Stimulated activated CD4-positive, alpha-beta T cell treated with anti-CD3 and anti-CD28 coated beads, Interleukin-2, amount 100 ng/mL, for 24 hours (primary cell): Measurements from ENCODE around the gene CCDC6.
"Not testable (repeated sequence)": the region's sequence is repeated elsewhere in the genome, so short reads cannot be mapped to it uniquely, and the experiment has no call there.

ENCODE experiments used
- DNase-seq, 2 donors: peaks; one replicate each; pipeline ENCODE4 v3.0.0-alpha.2; 2020

CCDC6 gene

GRCh38 chr10:59905066-59905730 lies 1.2 kb downstream of the CCDC6 start:
- DNase-seq = peak; percentile 49 to 68

- DNase-seq = no peak
Observed at GRCh38 chr10:59904426-59905065, 1.8 kb downstream of the CCDC6 start.

GRCh38 chr10:59903871-59904270 lies 2.5 kb downstream of the CCDC6 start:
- no peak for DNase-seq

- DNase-seq = no peak
Observed at GRCh38 chr10:59902016-59902415, 4.3 kb downstream of the CCDC6 start.

- no peak for DNase-seq
Observed at GRCh38 chr10:59901470-59901869, 4.9 kb downstream of the CCDC6 start.

- DNase-seq = no peak
Observed at GRCh38 chr10:59900048-59900727, 6.2 kb downstream of the CCDC6 start.

- DNase-seq = no peak
Observed at GRCh38 chr10:59898125-59898835, 8.1 kb downstream of the CCDC6 start.

GRCh38 chr10:59896191-59896590 lies 10.2 kb downstream of the CCDC6 start:
- DNase-seq = no peak

- no peak for DNase-seq
Observed at GRCh38 chr10:59895629-59896116, 10.7 kb downstream of the CCDC6 start.

- DNase-seq = no peak
Observed at GRCh38 chr10:59894114-59894513, 12.2 kb downstream of the CCDC6 start.

- DNase-seq = no peak
Observed at GRCh38 chr10:59892697-59893096, 13.7 kb downstream of the CCDC6 start.

- no peak for DNase-seq
Observed at GRCh38 chr10:59891936-59892335, 14.4 kb downstream of the CCDC6 start.

- DNase-seq = no peak
Observed at GRCh38 chr10:59891349-59891748, 15.0 kb downstream of the CCDC6 start.

GRCh38 chr10:59888781-59889435 lies 17.4 kb downstream of the CCDC6 start:
- no peak for DNase-seq

GRCh38 chr10:59887972-59888640 lies 18.2 kb downstream of the CCDC6 start:
- no peak for DNase-seq

GRCh38 chr10:59887006-59887405 lies 19.4 kb downstream of the CCDC6 start:
- DNase-seq = no peak

- no peak for DNase-seq
Observed at GRCh38 chr10:59885430-59886134, 20.8 kb downstream of the CCDC6 start.

GRCh38 chr10:59884893-59885292 lies 21.5 kb downstream of the CCDC6 start:
- DNase-seq = not testable (repeated sequence)

GRCh38 chr10:59881640-59882039 lies 24.7 kb downstream of the CCDC6 start:
- no peak for DNase-seq

- peak; percentile 75 to 78 for DNase-seq
Observed at GRCh38 chr10:59880971-59881510, 25.3 kb downstream of the CCDC6 start.

- no peak for DNase-seq
Observed at GRCh38 chr10:59880019-59880717, 26.2 kb downstream of the CCDC6 start.
